Measurements from ENCODE around the gene PAMR1. TPM values are rescaled to one million over a fixed set of nuclear protein-coding genes. Genes with fewer than 3 reads are reported as not detected.

Gene PAMR1
- total RNA-seq, 1 donor: 416 TPM

- no peak overlapping the region for H3K4me3 ChIP-seq (ENCODE audit: low read depth, low read length)
- DNase-seq (ENCODE audit: low read depth): no peak
- TF ChIP-seq CTCF (IDR thresholded peaks at IDR 0.05; ENCODE audit: insufficient read depth, low read depth, low read length): no peak
Measured at GRCh38 chr11:35479731-35480130, 45.7 kb downstream of the PAMR1 start.

GRCh38 chr11:35478471-35479091 is 46.8 kb downstream of the PAMR1 start:
- no peak overlapping the region for H3K4me3 ChIP-seq (ENCODE audit: low read depth, low read length)
- no peak for TF ChIP-seq CTCF (IDR thresholded peaks at IDR 0.05; ENCODE audit: insufficient read depth, low read depth, low read length)
- no peak for DNase-seq (ENCODE audit: low read depth)

GRCh38 chr11:35477901-35478300 is 47.5 kb downstream of the PAMR1 start:
- no peak for DNase-seq (ENCODE audit: low read depth)
- TF ChIP-seq CTCF (IDR thresholded peaks at IDR 0.05; ENCODE audit: insufficient read depth, low read depth, low read length): no peak
- no peak overlapping the region for H3K4me3 ChIP-seq (ENCODE audit: low read depth, low read length)

- H3K4me3 ChIP-seq (ENCODE audit: low read depth, low read length): no peak overlapping the region
- no peak for DNase-seq (ENCODE audit: low read depth)
- TF ChIP-seq CTCF (IDR thresholded peaks at IDR 0.05; ENCODE audit: insufficient read depth, low read depth, low read length): no peak
Measured at GRCh38 chr11:35474688-35475087, 50.7 kb downstream of the PAMR1 start.

- no peak for TF ChIP-seq CTCF (IDR thresholded peaks at IDR 0.05; ENCODE audit: insufficient read depth, low read depth, low read length)
- no peak overlapping the region for H3K4me3 ChIP-seq (ENCODE audit: low read depth, low read length)
- no peak for DNase-seq (ENCODE audit: low read depth)
Measured at GRCh38 chr11:35473795-35474374, 51.5 kb downstream of the PAMR1 start.

- no peak for TF ChIP-seq CTCF (IDR thresholded peaks at IDR 0.05; ENCODE audit: insufficient read depth, low read depth, low read length)
- no peak for DNase-seq (ENCODE audit: low read depth)
- no peak overlapping the region for H3K4me3 ChIP-seq (ENCODE audit: low read depth, low read length)
Measured at GRCh38 chr11:35470616-35471015, 54.8 kb downstream of the PAMR1 start.

- no peak overlapping the region for H3K4me3 ChIP-seq (ENCODE audit: low read depth, low read length)
- no peak for TF ChIP-seq CTCF (IDR thresholded peaks at IDR 0.05; ENCODE audit: insufficient read depth, low read depth, low read length)
- DNase-seq (ENCODE audit: low read depth): no peak
Measured at GRCh38 chr11:35466058-35466457, 59.4 kb downstream of the PAMR1 start.
